Measurements from ENCODE around the gene RGS6.

The RGS6 gene

DNA sequence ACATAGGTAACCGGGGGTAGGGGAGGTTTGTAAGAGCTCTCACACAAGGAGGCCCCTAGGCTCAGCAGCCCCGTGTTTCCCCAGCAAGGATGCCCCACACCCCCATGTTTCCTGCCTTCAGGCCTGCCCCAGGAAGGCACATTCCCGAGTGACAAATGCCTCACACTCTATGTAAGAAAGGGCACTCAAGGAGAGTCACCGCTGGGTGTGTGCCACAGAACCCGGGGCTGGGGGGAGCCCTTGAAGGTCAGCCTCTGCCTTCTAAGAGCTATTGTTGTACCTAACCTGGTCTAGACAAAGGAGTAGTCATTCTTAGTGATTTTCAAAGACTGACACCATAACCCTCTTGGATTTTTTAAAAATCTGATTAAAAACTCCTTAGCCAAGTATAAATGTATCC lies 628.1 kb downstream of the RGS6 start:
- FAIRE-seq: no peak

DNA sequence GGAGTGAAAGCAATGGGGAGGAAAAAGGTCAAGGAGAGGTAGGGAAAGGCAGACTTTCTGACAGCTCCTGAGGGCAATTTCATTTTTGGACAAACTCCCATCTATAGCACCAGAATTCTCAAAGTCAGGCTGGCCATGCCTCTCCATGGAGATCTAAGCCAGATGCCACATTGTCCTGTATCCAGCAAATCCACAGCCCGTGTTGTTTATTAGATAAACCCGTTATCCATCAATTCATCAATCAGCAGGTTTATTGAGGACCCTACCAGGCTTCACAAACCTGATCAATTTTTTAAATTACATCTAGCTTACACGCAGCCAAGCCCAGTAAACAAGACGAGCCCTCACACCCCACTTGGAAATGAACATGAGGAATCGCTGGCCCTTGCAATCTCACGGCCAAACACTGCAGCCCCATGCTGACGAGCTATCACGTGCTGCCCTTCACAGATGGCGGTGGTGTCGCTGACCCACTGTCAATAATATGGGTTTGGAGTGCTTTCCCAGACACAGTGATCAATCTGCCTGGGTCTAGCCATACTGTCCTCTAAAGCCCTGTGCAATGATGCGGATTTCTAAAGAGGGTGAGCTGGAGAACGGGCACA lies 628.8 kb downstream of the RGS6 start:
- no peak for FAIRE-seq

DNA sequence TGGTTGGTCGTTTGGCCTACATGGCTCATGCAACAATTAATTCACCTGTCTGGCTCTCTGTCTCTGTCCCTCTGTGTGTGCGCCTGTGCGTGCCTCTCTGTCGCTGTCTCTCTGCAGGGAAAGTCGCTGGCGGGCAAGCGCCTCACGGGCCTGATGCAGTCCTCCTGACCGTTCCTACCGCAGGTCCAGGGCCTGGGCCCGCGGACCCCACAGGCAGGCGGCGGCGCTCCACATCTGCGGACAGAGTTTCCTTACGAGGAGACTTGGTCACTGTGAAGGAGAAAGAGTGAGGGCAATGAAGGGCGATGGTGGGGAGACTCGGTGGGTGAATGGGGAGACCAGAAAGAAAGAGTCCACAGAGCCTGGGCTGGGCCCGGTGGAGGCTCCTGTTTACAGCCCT lies 630.1 kb downstream of the RGS6 start:
- no peak for FAIRE-seq

DNA sequence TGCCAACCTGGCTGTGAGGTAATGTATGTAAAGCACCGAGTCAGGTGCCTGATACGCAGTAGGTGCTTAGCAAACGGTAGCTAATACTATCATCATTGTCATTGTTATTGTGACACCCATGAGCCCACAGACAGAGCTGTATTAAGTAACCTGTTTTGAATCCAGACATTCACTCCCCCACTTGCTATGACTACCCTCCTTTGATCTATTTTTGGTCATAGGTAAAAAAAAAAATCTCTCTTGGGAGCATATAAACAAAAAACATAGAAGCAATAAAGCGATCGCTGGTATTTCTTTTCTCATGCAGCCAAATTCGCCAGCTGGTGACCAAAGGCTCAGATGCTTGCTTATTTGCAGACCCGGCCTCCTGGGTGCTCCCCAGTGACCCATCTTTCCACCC lies 631.4 kb downstream of the RGS6 start:
- FAIRE-seq: no peak

DNA sequence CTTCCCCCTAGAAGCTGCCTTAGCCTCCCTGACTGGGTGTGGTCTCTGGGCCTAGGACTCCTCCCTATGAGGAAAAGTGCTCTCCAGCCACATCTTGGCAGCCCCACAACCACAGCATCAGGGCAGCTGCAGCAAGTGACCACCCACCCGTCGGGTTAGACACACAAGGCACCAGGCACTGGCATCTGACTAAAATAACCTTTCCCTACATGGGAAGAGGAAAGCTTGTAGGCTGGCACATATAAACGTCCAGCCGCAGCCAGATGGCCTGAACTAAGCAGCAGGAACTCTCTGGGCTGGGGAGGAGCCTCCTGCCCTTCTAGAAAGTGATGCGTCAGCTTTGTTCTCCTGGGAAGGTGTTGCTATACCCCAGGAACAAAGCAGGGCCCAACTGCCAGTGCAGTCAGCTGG lies 632.9 kb downstream of the RGS6 start:
- FAIRE-seq: no peak

DNA sequence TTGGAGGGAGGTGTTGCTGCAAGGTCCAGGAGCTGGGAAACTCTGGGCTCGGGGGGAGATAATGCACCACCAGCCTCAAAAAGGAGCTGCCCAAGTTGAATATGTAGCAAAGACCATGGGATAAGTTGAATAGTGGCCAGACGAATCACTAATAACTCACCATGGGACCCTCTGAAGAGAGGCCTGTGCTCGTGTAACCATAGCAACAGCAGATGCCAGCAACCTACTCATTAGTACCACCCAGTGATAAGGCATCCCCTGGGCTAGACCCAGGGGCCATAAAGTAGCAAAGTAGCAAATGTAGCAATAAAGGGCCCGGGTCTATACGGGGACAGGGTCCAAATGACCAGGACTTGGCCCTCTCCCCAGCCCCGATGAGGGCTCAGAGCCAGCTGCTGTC lies 633.7 kb downstream of the RGS6 start:
- FAIRE-seq: no peak

DNA sequence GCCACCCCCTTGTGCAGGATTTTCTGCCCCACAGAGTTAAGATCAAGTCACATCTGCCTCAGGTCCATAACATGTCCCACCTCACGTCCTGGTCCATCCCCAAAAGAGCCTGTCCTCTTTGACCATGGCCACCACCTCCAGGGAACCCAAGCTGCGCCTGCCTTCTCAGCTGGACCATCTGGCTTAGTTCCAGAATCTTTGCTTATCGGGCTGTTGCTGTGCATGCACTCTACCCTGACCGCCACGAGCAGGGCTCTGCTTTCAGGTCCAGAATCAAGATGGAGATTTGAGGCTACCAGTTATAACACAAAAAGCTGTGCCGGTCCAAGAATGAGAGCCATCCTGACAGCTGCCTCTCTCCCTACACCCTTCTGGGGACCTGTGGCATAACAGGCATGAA lies 635.0 kb downstream of the RGS6 start:
- no peak for FAIRE-seq

DNA sequence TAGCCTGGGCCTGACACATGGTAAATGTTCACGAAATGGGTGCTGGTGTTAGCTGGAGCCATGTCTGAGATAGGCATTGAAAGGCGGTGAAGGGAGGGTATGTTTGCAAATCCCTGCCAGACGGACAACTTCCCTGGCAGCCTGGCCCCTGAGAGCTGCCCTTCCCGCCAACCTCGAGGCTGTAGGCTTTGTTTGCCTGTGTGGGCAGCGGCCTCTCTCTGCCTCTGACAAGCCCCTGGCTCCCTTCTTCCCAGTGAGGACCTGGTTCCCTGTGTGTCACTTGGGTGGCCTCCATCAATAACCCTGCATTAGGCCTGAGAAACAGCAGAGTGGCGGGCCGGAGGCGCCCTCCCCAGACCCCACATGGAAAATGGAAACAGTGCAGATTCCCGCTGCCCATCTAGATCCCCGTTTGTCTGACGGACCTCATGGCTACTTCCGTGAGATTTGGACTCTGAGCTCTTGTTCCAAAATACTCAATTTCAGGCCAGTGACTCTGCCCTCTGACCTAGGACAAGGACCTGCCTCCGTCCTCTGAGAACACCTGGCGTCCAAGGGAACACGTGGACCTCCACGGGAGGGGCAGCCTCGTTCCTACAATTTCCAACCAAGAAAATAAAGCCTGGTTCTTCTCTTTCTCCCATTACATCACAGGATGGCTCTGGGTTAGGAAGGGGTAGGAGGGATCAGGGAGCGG lies 636.2 kb downstream of the RGS6 start:
- no peak for FAIRE-seq

DNA sequence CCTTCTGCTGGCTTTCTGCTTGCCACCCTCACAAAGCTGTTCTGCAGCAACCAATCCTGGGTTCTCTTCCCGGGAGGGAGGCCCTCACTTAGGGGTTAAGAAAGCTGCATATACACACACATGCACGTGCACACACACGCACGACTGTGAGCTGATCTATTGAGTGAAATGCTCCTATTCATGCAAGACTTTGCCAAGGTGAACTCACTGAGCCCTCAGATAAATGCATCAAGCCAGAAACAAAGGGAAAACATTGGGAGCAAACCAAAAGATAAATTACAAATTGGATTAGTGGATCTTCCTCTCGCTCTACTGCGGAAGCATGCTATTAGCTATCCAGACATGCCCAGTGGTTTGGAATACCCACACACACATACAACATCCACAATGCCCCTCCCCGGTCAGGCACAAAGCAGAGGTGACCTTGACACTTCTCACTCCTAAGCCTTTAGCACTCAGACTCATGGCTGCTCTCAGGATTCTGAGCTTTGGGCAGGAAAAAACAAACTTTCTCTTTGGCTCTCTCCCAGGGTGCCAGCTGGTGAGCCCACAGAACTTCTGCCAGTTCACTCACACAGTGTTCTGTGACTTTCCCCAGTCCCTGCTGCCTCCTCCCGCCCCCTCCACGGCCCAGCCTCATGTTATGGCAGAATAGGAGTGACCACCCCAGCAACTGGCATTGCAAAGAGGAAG lies 641.6 kb downstream of the RGS6 start:
- no peak for FAIRE-seq

DNA sequence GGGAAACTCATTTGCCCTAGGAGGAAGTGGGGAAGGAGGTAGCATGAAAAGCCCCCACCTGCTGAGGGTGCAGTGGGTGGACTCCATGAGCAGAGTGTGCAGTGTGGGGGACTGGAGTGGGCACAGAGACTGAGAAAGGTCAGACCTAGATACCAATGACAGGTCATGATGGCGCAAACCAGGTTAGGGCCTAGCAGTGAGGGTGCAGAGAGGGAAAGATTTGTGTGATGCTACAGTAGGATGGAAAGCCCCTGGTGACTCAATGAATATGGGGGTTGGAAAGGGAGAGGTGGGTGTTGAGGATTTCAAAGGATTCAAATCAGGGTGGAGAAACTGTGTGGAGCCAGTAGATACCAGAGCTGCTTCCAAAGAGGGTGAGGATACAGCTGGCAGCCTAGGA lies 642.5 kb downstream of the RGS6 start:
- no peak for FAIRE-seq

DNA sequence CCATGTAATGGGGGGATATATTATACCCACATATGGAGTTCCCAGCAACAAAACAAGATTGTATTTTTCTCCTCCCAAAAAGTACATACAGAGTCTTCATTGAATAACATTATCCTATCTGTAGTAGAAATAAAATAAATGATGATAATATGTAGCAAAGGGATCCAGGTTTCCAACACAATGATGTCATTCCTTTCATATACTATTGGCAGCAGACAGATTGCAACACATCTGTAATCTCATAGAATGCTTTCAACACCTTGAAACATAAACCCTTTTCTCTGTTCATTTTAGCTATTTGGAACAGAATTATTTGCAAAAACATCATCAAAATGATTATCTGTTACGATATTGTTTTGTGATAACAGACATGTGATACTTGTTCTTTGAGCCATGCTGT lies 644.0 kb downstream of the RGS6 start:
- no peak for FAIRE-seq

DNA sequence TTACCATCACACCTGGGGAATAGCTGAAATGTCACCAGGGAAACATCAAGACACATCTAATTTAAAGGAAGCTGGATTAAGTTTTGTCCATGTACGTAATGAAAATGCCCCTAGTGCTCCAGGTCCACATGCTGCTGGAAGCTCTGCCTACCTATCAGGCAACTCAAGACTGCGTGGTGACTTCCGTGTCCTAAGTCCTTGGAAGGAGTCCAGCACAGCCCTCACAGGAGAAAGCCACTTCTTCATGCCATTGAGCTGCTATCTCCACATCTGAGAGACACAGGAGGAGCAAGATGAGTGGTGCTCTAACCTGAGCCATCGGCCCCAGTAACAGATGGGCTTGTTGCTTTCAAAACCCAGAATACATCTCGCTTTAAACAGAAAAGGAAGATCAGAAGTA lies 645.3 kb downstream of the RGS6 start:
- no peak for FAIRE-seq

DNA sequence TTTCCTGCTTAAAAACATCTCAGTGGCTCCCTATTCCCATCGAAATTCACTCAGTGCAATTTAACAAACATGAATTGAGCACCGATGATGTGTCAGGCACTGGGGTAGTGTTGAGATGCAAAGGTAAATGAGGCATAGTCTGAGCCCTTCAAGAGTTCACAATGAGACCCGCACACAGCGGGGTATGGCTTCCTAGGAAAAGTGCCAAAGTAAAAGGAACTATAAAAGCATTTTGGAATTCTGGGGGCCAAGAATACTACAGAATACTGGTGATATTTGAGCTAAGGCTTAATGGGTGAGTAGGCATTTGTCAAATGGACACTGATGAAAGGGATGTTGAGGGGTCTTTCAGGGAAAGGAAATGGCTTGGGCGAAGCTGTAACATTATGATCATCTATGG lies 646.3 kb downstream of the RGS6 start:
- no peak for FAIRE-seq

DNA sequence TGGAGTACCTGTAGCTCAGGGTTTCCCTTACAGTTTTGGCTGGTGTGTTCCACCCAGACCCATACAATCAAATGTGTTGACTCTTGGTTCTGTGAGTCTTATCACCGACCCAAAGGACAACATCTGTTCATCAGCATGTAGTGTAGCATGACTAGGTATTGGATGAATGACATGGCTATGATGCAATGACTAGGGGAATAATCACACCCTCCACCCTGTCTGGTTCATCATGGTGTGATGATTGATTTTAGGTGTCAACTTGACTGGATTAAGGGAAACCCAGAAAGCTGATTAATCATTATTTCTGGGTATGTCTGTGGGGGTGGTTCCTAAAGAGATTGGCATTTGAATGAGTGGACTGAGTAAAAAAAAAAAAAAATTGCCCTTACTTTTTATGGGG lies 650.4 kb downstream of the RGS6 start:
- FAIRE-seq: no peak

DNA sequence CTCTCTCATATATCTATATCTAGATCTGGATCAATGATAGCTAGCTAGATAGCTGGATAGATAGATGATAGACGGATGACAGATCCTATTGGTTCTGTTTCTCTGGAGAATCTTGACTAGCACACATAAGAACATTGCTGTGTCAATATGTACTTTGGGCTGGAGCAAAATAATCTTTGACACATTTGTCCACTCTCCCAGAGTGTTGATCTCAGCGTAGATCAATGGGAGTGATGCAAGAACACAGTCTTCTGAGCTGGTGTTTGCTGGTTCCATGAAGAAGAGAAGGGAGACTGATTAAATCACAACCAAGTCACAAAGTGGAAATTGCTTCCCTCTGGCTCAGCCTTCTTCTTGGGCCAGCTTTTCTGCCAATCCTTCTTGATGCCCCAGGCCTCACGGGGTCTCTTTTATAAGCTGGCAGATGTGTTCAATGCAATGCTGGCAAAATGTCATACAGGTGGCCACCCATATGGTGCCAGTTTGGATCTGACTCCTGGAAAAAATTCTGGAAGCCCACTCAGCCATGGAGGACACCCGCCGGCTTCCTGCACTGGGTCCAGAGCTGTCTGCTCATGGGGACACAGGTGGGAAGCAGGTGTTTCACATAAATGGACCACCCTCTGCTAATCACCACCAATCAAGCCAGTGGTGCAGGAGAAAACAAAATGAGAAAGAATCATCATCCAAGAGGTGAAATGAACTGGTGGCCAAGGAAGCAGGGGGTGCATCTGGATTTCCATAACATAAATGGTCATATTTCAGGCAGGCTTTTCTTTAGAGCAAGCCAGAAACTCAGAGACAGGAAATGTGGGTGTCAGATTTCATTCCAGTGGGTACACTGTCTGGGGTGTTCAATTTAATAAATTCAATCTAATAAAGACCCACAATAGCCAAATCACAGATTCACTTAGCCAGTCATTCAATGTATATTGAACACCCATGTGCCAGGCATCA lies 651.4 kb downstream of the RGS6 start:
- no peak for FAIRE-seq

DNA sequence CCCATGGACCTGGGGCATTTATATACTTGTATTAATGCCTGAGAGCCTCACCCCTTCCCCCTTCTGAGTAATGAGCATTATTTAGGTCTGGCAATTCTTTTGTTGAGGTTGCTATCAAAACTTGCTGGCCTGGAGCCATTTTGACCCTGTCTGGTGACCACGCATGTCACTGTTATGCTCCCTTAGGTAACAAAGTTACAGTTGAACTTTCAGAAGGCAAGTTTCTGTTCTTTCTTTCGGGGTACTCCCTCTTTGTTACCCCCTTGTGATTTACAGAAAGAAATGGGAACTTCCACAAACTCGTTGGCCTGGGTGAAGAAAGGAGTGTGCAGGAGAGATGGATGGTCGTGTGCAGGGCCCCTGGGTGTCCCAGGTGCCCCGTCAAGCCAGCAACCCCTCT lies 656.3 kb downstream of the RGS6 start:
- FAIRE-seq: no peak

DNA sequence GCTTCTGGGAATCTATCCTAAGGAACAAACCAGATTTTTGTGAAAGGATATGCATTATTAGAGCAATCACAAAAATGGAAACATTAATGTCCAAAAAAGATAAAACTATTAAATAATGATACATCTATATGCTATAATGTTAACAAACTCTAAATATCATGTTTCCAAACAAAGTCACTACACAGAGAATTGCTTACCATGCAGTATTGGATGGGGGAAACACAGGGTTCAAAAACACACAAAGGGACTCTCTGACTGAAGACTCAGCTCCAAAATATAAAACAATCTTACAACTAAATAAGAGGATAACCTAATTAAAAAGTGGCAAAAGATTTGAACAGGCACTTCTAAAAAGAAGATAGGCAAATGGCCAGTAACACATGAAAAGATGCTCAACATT lies 657.4 kb downstream of the RGS6 start:
- FAIRE-seq: no peak

DNA sequence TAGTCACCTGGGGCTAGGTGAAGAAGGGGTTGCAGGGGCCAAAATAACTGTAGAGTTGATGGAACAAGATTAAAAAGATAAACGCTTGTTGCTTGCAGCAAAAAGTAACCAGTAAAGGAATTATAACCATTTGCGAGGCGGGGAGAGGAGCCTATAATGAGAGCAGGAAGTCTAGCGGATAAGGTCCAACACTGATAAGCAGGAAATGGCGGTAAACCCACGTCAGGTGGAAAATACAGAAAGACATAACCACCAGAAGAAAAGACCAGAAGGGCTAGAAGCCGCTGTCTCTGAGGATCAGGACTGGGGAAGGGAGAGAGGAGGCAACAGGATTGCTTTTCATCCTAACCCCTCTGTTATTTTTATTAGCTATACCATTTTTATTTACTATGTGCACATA lies 658.3 kb downstream of the RGS6 start:
- FAIRE-seq: no peak

DNA sequence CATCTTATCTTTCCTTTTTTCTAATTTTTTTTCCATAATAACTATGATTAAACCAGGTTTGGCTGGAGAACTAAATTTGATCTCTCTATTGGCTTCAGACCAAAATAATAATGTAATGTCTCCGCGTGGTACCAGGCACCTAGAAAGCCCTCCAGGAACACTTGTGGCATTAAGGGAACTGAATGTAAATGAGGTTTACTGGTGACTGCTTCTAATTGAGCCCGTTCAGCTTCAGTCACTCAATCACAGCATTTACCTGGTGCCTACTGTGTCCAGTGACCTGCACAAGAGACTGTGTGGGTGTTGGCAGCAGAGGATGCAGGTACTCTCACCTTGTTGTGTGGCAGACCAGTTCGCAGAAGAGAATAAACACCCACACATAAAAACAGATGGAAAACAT lies 659.2 kb downstream of the RGS6 start:
- FAIRE-seq: no peak

DNA sequence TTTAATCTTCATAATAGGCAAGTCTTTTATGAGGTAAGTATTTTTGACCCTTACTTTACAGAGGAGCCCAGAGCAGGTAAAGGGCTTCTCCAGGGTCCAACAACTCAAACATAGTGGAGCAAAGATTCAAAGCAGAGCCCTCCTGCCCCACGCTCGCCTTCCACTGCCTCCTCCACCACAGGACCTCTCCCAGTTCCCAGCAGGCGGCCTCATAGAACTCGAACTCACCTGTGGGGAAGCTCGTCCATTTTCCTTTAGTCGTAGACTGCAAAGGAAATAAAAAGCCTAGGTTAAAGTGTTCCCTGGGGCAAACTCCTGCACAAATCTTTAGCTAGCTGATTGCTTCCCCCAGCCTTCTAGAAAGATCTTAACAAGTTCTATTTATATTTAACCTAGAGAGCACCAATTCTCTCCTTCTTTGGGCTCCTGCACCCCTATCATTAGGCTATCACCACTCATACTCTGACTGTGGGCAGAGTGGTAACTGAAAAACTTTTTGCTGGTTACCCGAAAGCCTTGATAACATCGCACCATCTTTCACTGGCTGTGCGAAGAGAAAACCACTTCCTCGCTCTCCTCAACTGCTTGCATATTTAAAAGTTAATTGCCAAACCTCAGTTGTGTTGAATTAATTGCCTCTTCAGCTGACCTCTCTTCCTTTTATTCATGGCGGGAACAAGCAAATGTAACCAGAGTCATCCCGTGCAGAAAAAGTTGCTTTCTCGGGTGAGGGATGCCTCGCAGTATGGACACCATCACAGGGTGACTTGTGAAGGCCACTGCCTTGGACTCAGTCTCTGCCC lies 662.1 kb downstream of the RGS6 start:
- FAIRE-seq: no peak

DNA sequence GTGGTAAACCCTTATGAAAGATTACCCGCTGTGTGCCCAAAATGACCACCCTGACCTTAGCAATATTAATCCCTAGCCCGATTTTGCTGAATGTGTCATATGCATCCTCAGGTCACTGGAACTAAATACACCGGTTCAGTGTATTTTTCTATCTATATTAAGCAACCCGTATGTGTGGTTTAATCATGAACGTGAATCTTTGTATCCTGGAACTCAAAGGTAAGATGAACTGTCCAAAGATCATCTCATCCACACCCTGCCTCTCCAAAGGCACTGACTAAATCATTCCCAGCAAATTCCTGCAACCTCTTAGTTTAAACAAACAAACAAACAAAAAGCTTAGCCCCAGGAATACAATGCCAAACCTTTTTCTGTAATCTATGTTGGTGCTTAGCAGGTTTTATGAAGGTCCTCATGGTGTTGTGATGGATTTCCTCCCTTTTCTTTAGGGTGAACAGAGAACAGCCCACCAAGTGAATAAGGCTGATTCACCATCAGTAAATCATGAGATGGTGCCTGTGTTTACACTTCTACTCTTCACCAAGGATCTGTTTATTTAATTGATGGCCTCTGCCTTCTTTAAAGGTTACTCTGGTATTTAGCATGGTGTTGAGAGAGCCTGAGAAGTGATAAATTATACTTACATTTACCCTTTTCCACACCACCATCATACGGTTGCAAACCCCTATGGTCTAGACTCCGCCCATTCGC lies 663.1 kb downstream of the RGS6 start:
- no peak for FAIRE-seq

Measured in islet of Langerhans (tissue), 1 donor.